Upper lobe of left lung (tissue), 4 donors: ENCODE data around the gene ANKIB1.

Source experiments
- EP300 ChIP-seq, 4 donors: sonication (generic); formaldehyde crosslinking; IDR thresholded peaks; one replicate each; pipeline ENCODE4 v1.5.1; 2017; ENCODE audit warnings: antibody characterized with exemption in 4 of 4, control low read depth in 2 of 4
- POLR2A ChIP-seq, 4 donors: fragments of 450-650 bp; IDR thresholded peaks; one replicate each; pipeline ENCODE4 v1.5.1; 2016 to 2017; ENCODE audit warnings: antibody characterized with exemption in 4 of 4, mild to moderate bottlenecking in 2 of 4
- TF ChIP-seq, protein P1 (sequence below), 6 experiments: fragments of 450-650 bp in 4 of 6; fragments of 200-600 bp in 2 of 6; sonication (generic) in 2 of 6; IDR thresholded peaks; one replicate each; pipeline ENCODE4 v1.5.1; 2016 to 2019; ENCODE audit warnings: antibody characterized with exemption in 6 of 6

- TF ChIP-seq, protein P1, sequence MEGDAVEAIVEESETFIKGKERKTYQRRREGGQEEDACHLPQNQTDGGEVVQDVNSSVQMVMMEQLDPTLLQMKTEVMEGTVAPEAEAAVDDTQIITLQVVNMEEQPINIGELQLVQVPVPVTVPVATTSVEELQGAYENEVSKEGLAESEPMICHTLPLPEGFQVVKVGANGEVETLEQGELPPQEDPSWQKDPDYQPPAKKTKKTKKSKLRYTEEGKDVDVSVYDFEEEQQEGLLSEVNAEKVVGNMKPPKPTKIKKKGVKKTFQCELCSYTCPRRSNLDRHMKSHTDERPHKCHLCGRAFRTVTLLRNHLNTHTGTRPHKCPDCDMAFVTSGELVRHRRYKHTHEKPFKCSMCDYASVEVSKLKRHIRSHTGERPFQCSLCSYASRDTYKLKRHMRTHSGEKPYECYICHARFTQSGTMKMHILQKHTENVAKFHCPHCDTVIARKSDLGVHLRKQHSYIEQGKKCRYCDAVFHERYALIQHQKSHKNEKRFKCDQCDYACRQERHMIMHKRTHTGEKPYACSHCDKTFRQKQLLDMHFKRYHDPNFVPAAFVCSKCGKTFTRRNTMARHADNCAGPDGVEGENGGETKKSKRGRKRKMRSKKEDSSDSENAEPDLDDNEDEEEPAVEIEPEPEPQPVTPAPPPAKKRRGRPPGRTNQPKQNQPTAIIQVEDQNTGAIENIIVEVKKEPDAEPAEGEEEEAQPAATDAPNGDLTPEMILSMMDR (IDR thresholded peaks at IDR 0.05) = no peak
- no peak for TF ChIP-seq POLR2A (IDR thresholded peaks at IDR 0.05)
- TF ChIP-seq EP300 (IDR thresholded peaks at IDR 0.05) = no peak
Observed at GRCh38 chr7:92226981-92227380, 18.8 kb upstream of the ANKIB1 start.
